Measurements from ENCODE around the gene HSF2. TPM values are rescaled to one million over a fixed set of nuclear protein-coding genes. Genes with fewer than 3 reads are reported as not detected.
A peak's percentile ranks its signal among the peaks of the same experiment; 100 is the strongest.

HSF2 gene
- total and polyA plus RNA-seq, 2 of the 13 experiments (the other 11 are each of a cell fraction or from before 2014, with no cell fraction given) = 24.8 to 26.4 TPM

GRCh38 chr6:122399348-122400120 lies at the start of gene HSF2 (continued):
- no peak for TF ChIP-seq PLSCR1 (CRISPR knock-in tag; IDR thresholded peaks at IDR 0.05; ENCODE audit: borderline replicate concordance)
- peak; percentile 38; the same call in 1 of the 2 replicates for TF ChIP-seq ZNF558 (CRISPR knock-in tag; IDR thresholded peaks at IDR 0.05; ENCODE audit: borderline replicate concordance)
- TF ChIP-seq KDM1A (CRISPR knock-in tag; IDR thresholded peaks at IDR 0.05) = no peak
- no peak for TF ChIP-seq NBN (conservative IDR thresholded peaks at IDR 0.05)
- peak; percentile 51; the same call in 1 of the 2 replicates for TF ChIP-seq MIXL1 (CRISPR knock-in tag; IDR thresholded peaks at IDR 0.05)
- TF ChIP-seq KLF11 (CRISPR knock-in tag; IDR thresholded peaks at IDR 0.05) = no peak
- no peak for TF ChIP-seq SKI (IDR thresholded peaks at IDR 0.05; ENCODE audit: partially characterized antibody)
- TF ChIP-seq GMEB2 (CRISPR knock-in tag; IDR thresholded peaks at IDR 0.05; ENCODE audit: low read depth) = 0 out of 2 replicates have a peak, but pooled peaks have one; percentile 39
- no peak for TF ChIP-seq ZNF678 (CRISPR knock-in tag; IDR thresholded peaks at IDR 0.05)
- TF ChIP-seq ZFYVE20 (CRISPR knock-in tag; IDR thresholded peaks at IDR 0.05; ENCODE audit: borderline replicate concordance, low read depth) = 0 out of 2 replicates have a peak, but pooled peaks have one; percentile 82
- peak; percentile 32 for TF ChIP-seq RAD21 (CRISPR knock-in tag; IDR thresholded peaks at IDR 0.05)
- TF ChIP-seq HIC2 (CRISPR knock-in tag; IDR thresholded peaks at IDR 0.05; ENCODE audit: low read depth) = peak; percentile 46; the same call in 1 of the 2 replicates
- TF ChIP-seq SCMH1 (CRISPR knock-in tag; IDR thresholded peaks at IDR 0.05; ENCODE audit: borderline replicate concordance) = no peak
- peak; percentile 42; the same call in 1 of the 2 replicates for TF ChIP-seq REPIN1 (CRISPR knock-in tag; IDR thresholded peaks at IDR 0.05; ENCODE audit: borderline replicate concordance, low read depth)
- peak; percentile 44; the same call in 1 of the 2 replicates for TF ChIP-seq PATZ1 (CRISPR knock-in tag; IDR thresholded peaks at IDR 0.05)
- 0 out of 2 replicates have a peak, but pooled peaks have one; percentile 32 for TF ChIP-seq ZNF510 (CRISPR knock-in tag; IDR thresholded peaks at IDR 0.05; ENCODE audit: low read depth)
- TF ChIP-seq NFE2L1 (CRISPR knock-in tag; IDR thresholded peaks at IDR 0.05; ENCODE audit: borderline replicate concordance) = 0 out of 2 replicates have a peak, but pooled peaks have one; percentile 83
